ENCODE measurements around the gene PTPN14.

The PTPN14 gene

GRCh38 chr1:214310777-214311690, 240.4 kb downstream of the PTPN14 start:
- DNase-seq (ENCODE audit: low read depth in 2 of 2), result no peak

- DNase-seq (ENCODE audit: low read depth in 2 of 2), result no peak
These were observed 241.4 kb downstream of the PTPN14 start for GRCh38 chr1:214310010-214310409.

- no peak for DNase-seq (ENCODE audit: low read depth in 2 of 2)
These were observed 245.1 kb downstream of the PTPN14 start for GRCh38 chr1:214306269-214306668.

- DNase-seq (ENCODE audit: low read depth in 2 of 2), result no peak
These were observed 246.1 kb downstream of the PTPN14 start for GRCh38 chr1:214305164-214305751.

- DNase-seq (ENCODE audit: low read depth in 2 of 2), result no peak
These were observed 248.1 kb downstream of the PTPN14 start for GRCh38 chr1:214303141-214303930.

- no peak for DNase-seq (ENCODE audit: low read depth in 2 of 2)
These were observed 249.9 kb downstream of the PTPN14 start for GRCh38 chr1:214301526-214301925.

- no peak for DNase-seq (ENCODE audit: low read depth in 2 of 2)
These were observed 251.1 kb downstream of the PTPN14 start for GRCh38 chr1:214300149-214300780.

Data from stimulated activated CD8-positive, alpha-beta memory T cell treated with anti-CD3 and anti-CD28 coated beads, Interleukin-7, amount 100 ng/mL, for 1 hour (primary cell).